ENCODE measurements around the gene THOC7. TPM values are rescaled to one million over a fixed set of nuclear protein-coding genes. Genes with fewer than 3 reads are reported as not detected.

THOC7 gene
- total and polyA plus RNA-seq, 8 donors = 27.8 to 189 (median 82.8) TPM

- no peak overlapping the region for H3K27ac ChIP-seq
- WGBS, 5 donors = 65 to 85% (median 76%) methylated on average over 2 of the region's 2 CpGs
Observed at GRCh38 chr3:63909431-63909830, 45.8 kb upstream of the THOC7 start.

DNA sequence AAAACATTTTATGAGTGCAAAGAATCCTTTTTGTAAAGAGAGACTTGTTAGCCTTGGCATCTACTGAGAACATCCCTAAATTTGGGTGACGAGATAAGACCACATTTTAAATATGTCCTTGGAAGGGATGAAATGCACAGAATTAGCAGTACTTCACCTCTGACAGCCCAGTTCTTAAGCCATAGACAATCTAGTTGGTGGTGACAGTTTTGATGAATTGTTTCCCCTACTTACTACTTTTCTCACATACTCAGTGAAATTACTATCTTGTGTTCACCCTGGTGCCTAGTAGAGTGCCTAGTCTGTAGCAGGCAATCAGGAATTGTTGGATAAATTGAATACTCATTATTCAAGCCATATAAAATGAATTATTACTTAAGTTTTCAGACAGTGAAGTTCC is 45.2 kb upstream of the THOC7 start:
- Histone ChIP-seq H3K4me3 (no peak overlapping the region), H3K9me3 (no peaks in the 10 kb centered on the region), H3K27ac (no peak overlapping the region), H3K36me3 (peaks cover 0 to 20% (median 3%) of the 10 kb centered on the region in 4 donors), H3K27me3 (no peaks in the 10 kb centered on the region), H3K4me1 (peaks cover 7 to 23% (median 22%) of the 10 kb centered on the region in 4 donors)
- 89 to 100% (median 96%) methylated on average over 1 of the region's 1 CpG for WGBS, 5 donors
- TF ChIP-seq EP300 (IDR thresholded peaks at IDR 0.05) (no peak), POLR2AphosphoS5 (IDR thresholded peaks at IDR 0.05) (no peak), CTCF (IDR thresholded peaks at IDR 0.05) (no peak)
- DNase-seq = no peak
- intact Hi-C loops (cut with DNase I; ENCODE audit: low total_unique reads) = no loop called here

More at GRCh38 chr3:63909431-63909830, 45.8 kb upstream of the THOC7 start:
- Histone ChIP-seq H3K36me3 (peaks cover 0 to 14% (median 3%) of the 10 kb centered on the region in 4 donors), H3K27me3 (no peaks in the 10 kb centered on the region), H3K9me3 (no peaks in the 10 kb centered on the region), H3K4me1 (peaks cover 14 to 30% (median 29%) of the 10 kb centered on the region in 4 donors), H3K4me3 (no peak overlapping the region)
- intact Hi-C loops (cut with DNase I; ENCODE audit: low total_unique reads) = no loop called here
- no peak for DNase-seq
- TF ChIP-seq CTCF (IDR thresholded peaks at IDR 0.05) (no peak), POLR2A (IDR thresholded peaks at IDR 0.05) (no peak), POLR2AphosphoS5 (IDR thresholded peaks at IDR 0.05) (no peak), EP300 (IDR thresholded peaks at IDR 0.05) (no peak)

- Histone ChIP-seq H3K27me3 (no peaks in the 10 kb centered on the region), H3K9me3 (no peaks in the 10 kb centered on the region), H3K4me1 (peaks cover 1 to 18% (median 16%) of the 10 kb centered on the region in 4 donors), H3K27ac (no peak overlapping the region), H3K36me3 (peaks cover 0 to 21% (median 3%) of the 10 kb centered on the region in 4 donors), H3K4me3 (no peak overlapping the region)
- TF ChIP-seq POLR2A (IDR thresholded peaks at IDR 0.05) (no peak), CTCF (IDR thresholded peaks at IDR 0.05) (no peak), EP300 (IDR thresholded peaks at IDR 0.05) (no peak), POLR2AphosphoS5 (IDR thresholded peaks at IDR 0.05) (no peak)
- intact Hi-C loops (cut with DNase I; ENCODE audit: low total_unique reads) = no loop called here
- peak in 1 of 2 donors; percentile 39 for DNase-seq
- 56 to 67% (median 65%) methylated on average over 2 of the region's 2 CpGs for WGBS, 5 donors
Observed at GRCh38 chr3:63908081-63908736, 44.6 kb upstream of the THOC7 start.

GRCh38 chr3:63905731-63906620 is 42.4 kb upstream of the THOC7 start:
- H3K27me3 ChIP-seq = no peaks in the 10 kb centered on the region
- no peak overlapping the region for H3K4me3 ChIP-seq
- no peak overlapping the region for H3K27ac ChIP-seq
- 79 to 85% (median 83%) methylated on average over 4 of the region's 4 CpGs for WGBS, 5 donors
- intact Hi-C loops (cut with DNase I; ENCODE audit: low total_unique reads) = no loop called here
- TF ChIP-seq POLR2A (IDR thresholded peaks at IDR 0.05) (no peak), POLR2AphosphoS5 (IDR thresholded peaks at IDR 0.05) (no peak), EP300 (IDR thresholded peaks at IDR 0.05) (no peak), CTCF (IDR thresholded peaks at IDR 0.05) (no peak)
- H3K9me3 ChIP-seq = no peaks in the 10 kb centered on the region
- DNase-seq = no peak
- peaks cover 0 to 10% (median 4%) of the 10 kb centered on the region in 4 donors for H3K4me1 ChIP-seq
- peaks cover 0 to 21% (median 4%) of the 10 kb centered on the region in 4 donors for H3K36me3 ChIP-seq

All from stomach (tissue), 9 donors.